Endothelial cell of umbilical vein (primary cell): Measurements from ENCODE around the gene CFL1. TPM values are rescaled to one million over a fixed set of nuclear protein-coding genes. Genes with fewer than 3 reads are reported as not detected.
A peak's percentile ranks its signal among the peaks of the same experiment; 100 is the strongest.
"Not testable (repeated sequence)": the region's sequence is repeated elsewhere in the genome, so short reads cannot be mapped to it uniquely, and the experiment has no call there.

Experiments
- BruUV-seq: library from RNA; stranded (reverse); fragments of 400-500 nt; replicated peaks from 2 replicates; lab custom pipeline; 2021; lab: Mats Ljungman, UMichigan
- CTCF ChIA-PET: fragments of 300-600, 350-600 bp; sonication (Branson Sonifier 250); formaldehyde crosslinking; loops from one replicate; lab custom pipeline; 2021; ENCODE audit warnings: antibody characterized with exemption, inconsistent platforms; lab: Charles Lee
- POLR2A ChIA-PET: fragments of 300-600, 350-600 bp; sonication (Branson Sonifier 250); formaldehyde crosslinking; loops from one replicate; lab custom pipeline; 2021; ENCODE audit warnings: antibody characterized with exemption, inconsistent platforms; lab: Charles Lee
- DNase-seq: peaks from one replicate; pipeline ENCODE4 v3.0.0-alpha.2; 2011; ENCODE audit warnings: low read depth, low spot score
- FAIRE-seq: peaks from 2 replicates; lab custom pipeline; 2011; peaks lifted over from hg19 to GRCh38; lab: Jason Lieb, UNC
- H2AFZ ChIP-seq: 2 replicates; pipeline ENCODE4 v1.6.0; 2012; ENCODE audit warnings: low read depth, low read length, control low read depth, inconsistent platforms
- H3K27ac ChIP-seq: 2 replicates; pipeline ENCODE4 v1.5.1; 2011; ENCODE audit warnings: low read depth, mild to moderate bottlenecking, control low read depth, low read length, moderate library complexity; ENCODE audit not compliant: insufficient read depth
- H3K27me3 ChIP-seq, 2 experiments: 2 replicates each; pipeline versions ENCODE4 v1.6.0 to v1.6.1; 2011; ENCODE audit warnings: low read length in 2 of 2, mixed read lengths in 1 of 2; ENCODE audit not compliant: control insufficient read depth in 2 of 2, insufficient read depth in 2 of 2
- H3K36me3 ChIP-seq, 2 experiments: 2 replicates in 1 of 2; 3 replicates in 1 of 2; pipeline ENCODE4 v1.5.1; 2011; ENCODE audit warnings: low read length in 2 of 2, mild to moderate bottlenecking in 1 of 2, moderate library complexity in 1 of 2; ENCODE audit not compliant: control insufficient read depth in 2 of 2, insufficient read depth in 2 of 2; ENCODE audit errors: extremely low read depth in 1 of 2
- H3K4me1 ChIP-seq: 3 replicates; pipeline ENCODE4 v1.5.1; 2011; ENCODE audit warnings: mild to moderate bottlenecking, low read length; ENCODE audit not compliant: control insufficient read depth, insufficient read depth; ENCODE audit errors: extremely low read depth
- H3K4me2 ChIP-seq: 2 replicates; pipeline ENCODE4 v1.6.1; 2011; ENCODE audit warnings: low read length, control low read depth, mixed read lengths; ENCODE audit not compliant: insufficient read depth
- H3K4me3 ChIP-seq, 3 experiments: fragments of 200-600 bp in 1 of 3; sonication (generic), shearing (Covaris generic) in 1 of 3; replicated peaks in 1 of 3; 2 replicates each; pipeline ENCODE4 v1.5.1; 2011 to 2016; ENCODE audit warnings: control low read depth in 3 of 3, low read length in 3 of 3, mild to moderate bottlenecking in 2 of 3, inconsistent platforms in 1 of 3, low read depth in 1 of 3, moderate library complexity in 1 of 3; ENCODE audit not compliant: insufficient read depth in 1 of 3
- H3K79me2 ChIP-seq: 2 replicates; pipeline ENCODE4 v1.6.0; 2012; ENCODE audit warnings: low read length, inconsistent platforms; ENCODE audit not compliant: control insufficient read depth, insufficient read depth
- H3K9ac ChIP-seq: replicated peaks from 2 replicates; pipeline ENCODE3; 2011; ENCODE audit warnings: low read length, control low read depth; ENCODE audit not compliant: insufficient read depth; ENCODE audit errors: extremely low read depth
- H3K9me1 ChIP-seq: replicated peaks from 3 replicates; pipeline ENCODE4 v1.6.0; 2011; ENCODE audit warnings: mild to moderate bottlenecking, low read length; ENCODE audit not compliant: control insufficient read depth, insufficient read depth; ENCODE audit errors: extremely low read depth
- H3K9me3 ChIP-seq: replicated peaks from 2 replicates; pipeline ENCODE4 v1.5.1; 2012; ENCODE audit warnings: low read length, inconsistent platforms; ENCODE audit not compliant: control insufficient read depth, insufficient read depth
- H4K20me1 ChIP-seq: replicated peaks from 2 replicates; pipeline ENCODE3; 2011; ENCODE audit warnings: mild to moderate bottlenecking, low read length; ENCODE audit not compliant: control insufficient read depth, insufficient read depth; ENCODE audit errors: extremely low read depth
- EZH2 ChIP-seq: IDR thresholded peaks from 2 replicates; pipeline ENCODE4 v1.6.1; 2012; ENCODE audit warnings: borderline replicate concordance, low read depth, mild to moderate bottlenecking, moderate library complexity, low read length, inconsistent platforms; ENCODE audit not compliant: severe bottlenecking
- dilution Hi-C: fragments of 300-500 bp; cut with MboI; formaldehyde crosslinking; loops from one replicate; pipeline ENCODE4 v1.15.0; 2019; ENCODE audit warnings: low sequenced_read_pairs; ENCODE audit not compliant: extremely low pct_ligation_motif_present
- intact Hi-C: fragments of 100-400 bp; cut with micrococcal nuclease; formaldehyde crosslinking; loops from one replicate; pipeline ENCODE4 v1.10.0; 2022
- polyA plus RNA-seq, 4 experiments: library from polyadenylated mRNA; depleted of rRNA in 3 of 4; stranded (reverse) in 3 of 4; unstranded in 1 of 4; fragments of >200 nt; gene quantifications; 2 replicates each; pipeline versions ENCODE4 v1.2.1 to v1.2.3, GENCODE V29; 2011 to 2012; ENCODE audit warnings: missing spikeins in 1 of 4
- total RNA-seq: library from RNA; stranded (reverse); gene quantifications from 2 replicates; pipeline ENCODE4 v1.2.3, GENCODE V29; 2021
- TF ChIP-seq, protein P1 (sequence below), 2 donors: IDR thresholded peaks; 1 replicate in 1 of 2; 2 replicates in 1 of 2; pipeline ENCODE4 v1.5.1; 2011; ENCODE audit warnings: low read length in 2 of 2, mild to moderate bottlenecking in 2 of 2, moderate library complexity in 2 of 2, control low read depth in 1 of 2, inconsistent platforms in 1 of 2, low read depth in 1 of 2; ENCODE audit not compliant: insufficient read depth in 1 of 2; ENCODE audit errors: extremely low read depth in 1 of 2

The CFL1 gene
- total and polyA plus RNA-seq, 2 donors (not counting 3 experiments of a cell fraction or from before 2014, with no cell fraction given), result 1,844 to 2,403 TPM

- H3K4me1 ChIP-seq, H3K9me1 ChIP-seq, intact Hi-C loops, H3K4me3 ChIP-seq, H3K4me2 ChIP-seq, DNase-seq, H4K20me1 ChIP-seq, H3K27ac ChIP-seq, dilution Hi-C loops, H3K9me3 ChIP-seq, H3K79me2 ChIP-seq, H3K27me3 ChIP-seq, H2AFZ ChIP-seq, H3K9ac ChIP-seq, FAIRE-seq: not testable (repeated sequence)
- ChIA-PET CTCF (interaction anchor here (1.6 to 3.4 kb wide), 3 partner anchors 11 to 68 kb away, joined by 6 to 16 read pairs (median 7); partner anchors contain the start of genes AP5B1 and MUS81), POLR2A (interaction anchor here (0.5 to 1.1 kb wide), 3 partner anchors 10 to 45 kb away, joined by 3 read pairs; partner anchors contain the start of gene CFL1)
- peaks cover 8 to 20% of the 10 kb centered on the region in 2 experiments for H3K36me3 ChIP-seq
- BruUV-seq, result TSS peak; percentile 0
Observed at GRCh38 chr11:65848693-65849092, 9.3 kb downstream of the CFL1 start.

DNA sequence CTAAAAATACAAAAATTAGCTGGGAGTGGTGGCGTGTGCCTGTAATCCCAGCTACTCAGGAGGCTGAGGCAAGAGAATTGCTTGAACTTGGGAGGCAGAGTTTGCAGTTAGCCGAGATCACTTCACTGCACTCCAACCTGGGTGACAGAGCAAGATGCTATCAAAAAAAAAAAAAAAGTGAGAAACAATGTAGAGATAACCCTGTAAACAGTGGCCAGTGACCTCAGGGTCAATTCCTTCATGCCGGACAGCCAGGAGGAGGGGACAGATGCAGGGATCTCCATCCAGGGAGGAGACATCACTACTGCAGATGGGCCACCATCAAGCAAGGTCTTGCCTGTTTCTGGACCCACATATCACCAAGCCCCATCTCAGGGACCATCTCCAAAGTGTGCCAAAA, 10.2 kb downstream of the CFL1 start:
- no peaks in the 10 kb centered on the region for H3K9me3 ChIP-seq
- H4K20me1 ChIP-seq, result no peaks in the 10 kb centered on the region
- no peak overlapping the region for H3K27ac ChIP-seq
- dilution Hi-C loops (no loop called here), intact Hi-C loops (no loop called here)
- CTCF ChIA-PET, result interaction anchor here (1.3 to 2.8 kb wide), 2 partner anchors 10 to 15 kb away, joined by 6 read pairs; no protein-coding TSS in a partner anchor
- no peak for TF ChIP-seq EZH2
- TF ChIP-seq, protein P1, sequence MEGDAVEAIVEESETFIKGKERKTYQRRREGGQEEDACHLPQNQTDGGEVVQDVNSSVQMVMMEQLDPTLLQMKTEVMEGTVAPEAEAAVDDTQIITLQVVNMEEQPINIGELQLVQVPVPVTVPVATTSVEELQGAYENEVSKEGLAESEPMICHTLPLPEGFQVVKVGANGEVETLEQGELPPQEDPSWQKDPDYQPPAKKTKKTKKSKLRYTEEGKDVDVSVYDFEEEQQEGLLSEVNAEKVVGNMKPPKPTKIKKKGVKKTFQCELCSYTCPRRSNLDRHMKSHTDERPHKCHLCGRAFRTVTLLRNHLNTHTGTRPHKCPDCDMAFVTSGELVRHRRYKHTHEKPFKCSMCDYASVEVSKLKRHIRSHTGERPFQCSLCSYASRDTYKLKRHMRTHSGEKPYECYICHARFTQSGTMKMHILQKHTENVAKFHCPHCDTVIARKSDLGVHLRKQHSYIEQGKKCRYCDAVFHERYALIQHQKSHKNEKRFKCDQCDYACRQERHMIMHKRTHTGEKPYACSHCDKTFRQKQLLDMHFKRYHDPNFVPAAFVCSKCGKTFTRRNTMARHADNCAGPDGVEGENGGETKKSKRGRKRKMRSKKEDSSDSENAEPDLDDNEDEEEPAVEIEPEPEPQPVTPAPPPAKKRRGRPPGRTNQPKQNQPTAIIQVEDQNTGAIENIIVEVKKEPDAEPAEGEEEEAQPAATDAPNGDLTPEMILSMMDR (IDR thresholded peaks at IDR 0.05; ENCODE audit: extremely low read depth in 1 of 2, insufficient read depth in 1 of 2, low read depth in 1 of 2, low read length in 2 of 2), result no peak
- FAIRE-seq (no peak), DNase-seq (no peak)
- no peaks in the 10 kb centered on the region for H3K27me3 ChIP-seq
- BruUV-seq, result no TSS peak
- H3K9me1 ChIP-seq, result no peaks in the 10 kb centered on the region
- no peak overlapping the region for H3K4me3 ChIP-seq
- H3K4me1 ChIP-seq, result no peaks in the 10 kb centered on the region
- no peak overlapping the region for H3K4me2 ChIP-seq
- H3K36me3 ChIP-seq, result peaks cover 0 to 11% of the 10 kb centered on the region in 2 experiments
- POLR2A ChIA-PET, result no interaction called here
- H2AFZ ChIP-seq, result no peak overlapping the region
- no peak overlapping the region for H3K9ac ChIP-seq
- no peaks in the 10 kb centered on the region for H3K79me2 ChIP-seq
